Testis (tissue), 2 donors: Measurements from ENCODE around the gene RMND1.

ENCODE experiments used
- CTCF ChIP-seq, 3 experiments: fragments of 450-650 bp in 2 of 3; fragments of 200-600 bp in 1 of 3; sonication (generic) in 1 of 3; IDR thresholded peaks; one replicate each; pipeline ENCODE4 v1.5.1; 2016 to 2019; ENCODE audit warnings: antibody characterized with exemption in 3 of 3, mild to moderate bottlenecking in 2 of 3, moderate library complexity in 1 of 3
- POLR2A ChIP-seq: fragments of 450-650 bp; IDR thresholded peaks from one replicate; pipeline ENCODE4 v1.6.1; 2017; ENCODE audit warnings: antibody characterized with exemption, mild to moderate bottlenecking, moderate library complexity

- TF ChIP-seq CTCF (IDR thresholded peaks at IDR 0.05) (no peak), POLR2A (no peak)
Measured at GRCh38 chr6:151436300-151436699, 15.6 kb downstream of the RMND1 start.
